Measurements from ENCODE around the gene ANKS1B.

DNA sequence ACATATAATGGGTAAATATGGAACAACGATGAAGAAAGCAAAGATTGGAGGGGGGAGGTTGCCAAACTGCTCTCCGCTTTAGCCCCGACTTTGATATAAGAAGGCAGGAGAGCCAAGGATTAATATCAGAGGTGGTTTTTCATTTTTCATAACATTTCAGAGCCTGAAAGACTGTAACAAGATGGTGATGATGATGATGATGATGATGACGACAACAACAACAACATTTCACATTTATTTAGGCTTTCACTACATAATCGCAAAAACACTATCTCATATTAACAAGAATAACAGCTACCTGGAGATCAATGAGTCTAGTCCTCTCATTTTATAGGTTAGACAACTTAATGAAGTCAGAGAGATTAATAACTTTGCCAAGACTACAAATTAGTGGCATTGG is 86.1 kb downstream of the ANKS1B start:
- no peak for TF ChIP-seq EZH2 (IDR thresholded peaks at IDR 0.05; ENCODE audit: borderline replicate concordance, low read length)
- TF ChIP-seq CTCF (IDR thresholded peaks at IDR 0.05; ENCODE audit: low read length): no peak

Data from OCI-LY1 (cell line).